GM21390 (cell line): Measurements from ENCODE around the gene TJP2.
"Not testable (repeated sequence)": the region's sequence is repeated elsewhere in the genome, so short reads cannot be mapped to it uniquely, and the experiment has no call there.

Source experiments
- ATAC-seq: cut with Tn5 transposase; IDR thresholded peaks from one replicate; pipeline ENCODE4 v1.9.1; 2021; ENCODE audit not compliant: unreplicated experiment

The TJP2 gene

GRCh38 chr9:69279084-69279731 is 105.1 kb downstream of the TJP2 start:
- ATAC-seq: peak; percentile 92

GRCh38 chr9:69279733-69280132 is 105.7 kb downstream of the TJP2 start:
- ATAC-seq: no peak

- ATAC-seq: no peak
These were observed 108.9 kb downstream of the TJP2 start for GRCh38 chr9:69283003-69283402.

- no peak for ATAC-seq
These were observed 118.0 kb downstream of the TJP2 start for GRCh38 chr9:69292078-69292477.

- no peak for ATAC-seq
These were observed 119.1 kb downstream of the TJP2 start for GRCh38 chr9:69293156-69293555.

- no peak for ATAC-seq
These were observed 121.9 kb downstream of the TJP2 start for GRCh38 chr9:69295872-69296552.

GRCh38 chr9:69297300-69297980 is 123.4 kb downstream of the TJP2 start:
- ATAC-seq: no peak

GRCh38 chr9:69299315-69299714 is 125.2 kb downstream of the TJP2 start:
- no peak for ATAC-seq

- ATAC-seq: no peak
These were observed 125.7 kb downstream of the TJP2 start for GRCh38 chr9:69299826-69300225.

GRCh38 chr9:69303331-69303730 is 129.3 kb downstream of the TJP2 start:
- ATAC-seq: no peak

GRCh38 chr9:69306895-69307445 is 132.9 kb downstream of the TJP2 start:
- not testable (repeated sequence) for ATAC-seq

GRCh38 chr9:69307446-69308205 is 133.5 kb downstream of the TJP2 start:
- ATAC-seq: no peak

GRCh38 chr9:69308206-69308931 is 134.3 kb downstream of the TJP2 start:
- no peak for ATAC-seq

GRCh38 chr9:69313175-69313574 is 139.1 kb downstream of the TJP2 start:
- no peak for ATAC-seq

GRCh38 chr9:69314547-69314946 is 140.5 kb downstream of the TJP2 start:
- no peak for ATAC-seq

- ATAC-seq: no peak
These were observed 143.0 kb downstream of the TJP2 start for GRCh38 chr9:69317081-69317480.

- ATAC-seq: peak; percentile 92
These were observed 143.8 kb downstream of the TJP2 start for GRCh38 chr9:69317894-69318293.

- ATAC-seq: no peak
These were observed 145.4 kb downstream of the TJP2 start for GRCh38 chr9:69319324-69320025.

GRCh38 chr9:69322256-69322655 is 148.2 kb downstream of the TJP2 start:
- ATAC-seq: no peak

- ATAC-seq: no peak
These were observed 149.8 kb downstream of the TJP2 start for GRCh38 chr9:69323861-69324260.
